Endothelial cell of umbilical vein (primary cell): ENCODE results near the gene PAM16.

Experiments
- EZH2 ChIP-seq: IDR thresholded peaks from 2 replicates; pipeline ENCODE4 v1.6.1; 2012; ENCODE audit warnings: borderline replicate concordance, low read depth, mild to moderate bottlenecking, moderate library complexity, low read length, inconsistent platforms; ENCODE audit not compliant: severe bottlenecking
- TF ChIP-seq, protein P1 (sequence below), 2 donors: IDR thresholded peaks; 1 replicate in 1 of 2; 2 replicates in 1 of 2; pipeline ENCODE4 v1.5.1; 2011; ENCODE audit warnings: low read length in 2 of 2, mild to moderate bottlenecking in 2 of 2, moderate library complexity in 2 of 2, control low read depth in 1 of 2, inconsistent platforms in 1 of 2, low read depth in 1 of 2; ENCODE audit not compliant: insufficient read depth in 1 of 2; ENCODE audit errors: extremely low read depth in 1 of 2

DNA sequence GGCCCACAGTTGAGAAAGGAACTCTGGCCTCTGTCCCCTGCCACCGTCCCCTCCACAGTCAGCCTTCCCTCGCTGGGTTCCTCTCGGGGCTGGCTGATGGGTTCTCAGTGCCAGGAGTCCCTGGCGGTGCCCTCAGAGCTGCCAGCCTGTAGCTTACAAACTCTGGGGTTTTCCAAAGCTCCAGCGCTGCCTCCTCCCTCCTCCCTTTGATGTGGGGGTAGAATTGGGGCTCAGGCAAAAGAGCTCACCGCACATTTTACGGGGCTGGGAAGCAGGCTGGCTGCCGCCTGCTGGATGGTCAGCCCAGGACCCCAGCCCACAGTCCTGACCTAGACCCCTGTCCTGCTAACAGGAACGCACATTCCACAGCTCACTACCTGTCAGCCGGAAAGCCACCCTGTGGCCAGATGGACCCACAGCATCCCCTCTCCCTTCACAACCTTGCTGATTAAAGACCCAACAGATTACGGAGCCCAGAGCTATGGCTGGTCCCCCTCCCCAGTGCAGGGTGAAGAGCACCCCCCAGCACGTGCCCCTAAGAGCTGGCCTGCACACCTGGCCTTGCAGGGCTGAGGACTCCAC is 26.5 kb upstream of the PAM16 start:
- TF ChIP-seq, protein P1, sequence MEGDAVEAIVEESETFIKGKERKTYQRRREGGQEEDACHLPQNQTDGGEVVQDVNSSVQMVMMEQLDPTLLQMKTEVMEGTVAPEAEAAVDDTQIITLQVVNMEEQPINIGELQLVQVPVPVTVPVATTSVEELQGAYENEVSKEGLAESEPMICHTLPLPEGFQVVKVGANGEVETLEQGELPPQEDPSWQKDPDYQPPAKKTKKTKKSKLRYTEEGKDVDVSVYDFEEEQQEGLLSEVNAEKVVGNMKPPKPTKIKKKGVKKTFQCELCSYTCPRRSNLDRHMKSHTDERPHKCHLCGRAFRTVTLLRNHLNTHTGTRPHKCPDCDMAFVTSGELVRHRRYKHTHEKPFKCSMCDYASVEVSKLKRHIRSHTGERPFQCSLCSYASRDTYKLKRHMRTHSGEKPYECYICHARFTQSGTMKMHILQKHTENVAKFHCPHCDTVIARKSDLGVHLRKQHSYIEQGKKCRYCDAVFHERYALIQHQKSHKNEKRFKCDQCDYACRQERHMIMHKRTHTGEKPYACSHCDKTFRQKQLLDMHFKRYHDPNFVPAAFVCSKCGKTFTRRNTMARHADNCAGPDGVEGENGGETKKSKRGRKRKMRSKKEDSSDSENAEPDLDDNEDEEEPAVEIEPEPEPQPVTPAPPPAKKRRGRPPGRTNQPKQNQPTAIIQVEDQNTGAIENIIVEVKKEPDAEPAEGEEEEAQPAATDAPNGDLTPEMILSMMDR (IDR thresholded peaks at IDR 0.05; ENCODE audit: extremely low read depth in 1 of 2, insufficient read depth in 1 of 2, low read depth in 1 of 2, low read length in 2 of 2), result no peak
- no peak for TF ChIP-seq EZH2
